ENCODE measurements around the gene LTF. TPM values are rescaled to one million over a fixed set of nuclear protein-coding genes. Genes with fewer than 3 reads are reported as not detected.

Gene LTF
- total RNA-seq (2014; rRNA removed; shearing (Covaris generic)) (3.7 TPM in 1 of 2 replicates, not detected in the other), total RNA-seq (2022) (not detected in 2 replicates), Bru-seq, nascent RNA (percentile 5 among the genes with signal in this experiment), BruChase-seq, experiment 1, labeled RNA remaining after a 6-hour chase (percentile 5 among the genes with signal in this experiment), BruChase-seq, experiment 2, labeled RNA remaining after a 2-hour chase (not detected)
- long read RNA-seq, partial matches to known transcripts, result 0 of 1 reads
- long read RNA-seq, other reads (novel, unspliced or antisense), result 1 of 1 reads

DNA sequence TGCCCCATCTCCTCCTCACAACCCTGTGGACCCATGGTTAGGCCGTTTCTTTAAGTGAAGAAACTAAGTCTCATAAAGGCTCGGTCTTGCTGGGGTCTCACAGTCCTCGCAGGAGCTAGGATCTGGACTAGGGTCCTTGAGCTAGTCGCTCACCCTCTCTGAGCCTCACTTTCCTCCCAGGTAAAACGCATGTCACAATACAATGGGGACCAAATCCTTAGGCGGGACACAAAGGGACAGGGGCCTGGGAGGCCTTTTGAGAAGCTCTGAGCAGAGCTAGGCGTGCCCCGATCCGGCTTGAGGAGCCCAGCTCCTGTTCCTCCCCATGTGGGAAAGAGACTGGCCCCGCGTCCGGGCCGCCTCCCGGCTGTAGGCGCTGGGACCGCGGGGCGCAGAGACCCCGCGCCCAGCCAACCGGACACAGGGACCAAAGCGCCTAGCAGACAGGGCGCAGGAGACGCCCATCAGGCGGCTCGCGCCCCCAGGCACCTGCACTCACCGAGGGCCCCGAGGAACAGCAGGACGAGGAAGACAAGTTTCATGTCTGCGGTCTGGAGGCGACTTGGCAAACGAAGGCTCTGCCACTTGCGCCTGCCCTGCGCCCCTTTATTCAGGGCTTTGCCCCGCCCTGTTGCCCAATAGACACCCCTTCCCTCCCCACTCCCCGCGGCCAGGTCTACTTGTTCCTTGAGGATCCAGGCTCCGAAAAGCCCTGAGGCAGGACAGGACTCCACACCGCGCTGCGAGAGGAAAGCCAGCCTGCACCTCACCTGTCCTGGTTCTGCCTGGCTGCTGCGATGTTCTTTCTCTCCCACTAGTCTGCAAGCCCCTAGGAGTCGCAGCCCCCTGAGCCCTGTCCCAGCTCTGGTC is at the start of gene LTF:
Gene LTF (minus strand): TSS at position 580 of the 870 bp plus-strand sequence. CDS start 38 bp downstream, at position 542.
- ChIA-PET CTCF (ENCODE audit: unreplicated experiment) (no interaction called here), POLR2A (no interaction called here)
- Histone ChIP-seq H3K4me1 (ENCODE audit: insufficient read depth, low read length, poor library complexity, severe bottlenecking) (no peaks in the 10 kb centered on the region), H3K4me3 (ENCODE audit: low read depth, low read length, poor library complexity, severe bottlenecking) (no peak within 1 kb of the TSS), H3K9me3 (ENCODE audit: low read length) (peaks cover 6% of the 10 kb centered on the region; the same call in 1 of the 2 replicates), H3K9me2 (ENCODE audit: insufficient read depth, low read length) (no peaks in the 10 kb centered on the region), H3K36me3 (ENCODE audit: insufficient read depth, low read length) (no peaks in the 10 kb centered on the region), H3K4me2 (ENCODE audit: low read length) (no peak within 1 kb of the TSS), H3K27ac (ENCODE audit: low read depth, low read length, poor library complexity, severe bottlenecking) (no peak within 1 kb of the TSS), H2AFZ (ENCODE audit: low read length) (no peak within 1 kb of the TSS), H3K79me2 (ENCODE audit: insufficient read depth, low read depth, low read length) (no peaks in the 10 kb centered on the region), H4K20me1 (ENCODE audit: insufficient read depth, low read length) (no peaks in the 10 kb centered on the region)
- DNase-seq (ENCODE audit: low spot score), result no peak
- intact Hi-C loops (cut with micrococcal nuclease; ENCODE audit: unreplicated experiment), result no loop called here
- no TSS peak for BruUV-seq (replicated peaks)
- TF ChIP-seq EZH2phosphoT487 (IDR thresholded peaks at IDR 0.05; ENCODE audit: borderline replicate concordance, low read depth, low read length), result no peak

DNA sequence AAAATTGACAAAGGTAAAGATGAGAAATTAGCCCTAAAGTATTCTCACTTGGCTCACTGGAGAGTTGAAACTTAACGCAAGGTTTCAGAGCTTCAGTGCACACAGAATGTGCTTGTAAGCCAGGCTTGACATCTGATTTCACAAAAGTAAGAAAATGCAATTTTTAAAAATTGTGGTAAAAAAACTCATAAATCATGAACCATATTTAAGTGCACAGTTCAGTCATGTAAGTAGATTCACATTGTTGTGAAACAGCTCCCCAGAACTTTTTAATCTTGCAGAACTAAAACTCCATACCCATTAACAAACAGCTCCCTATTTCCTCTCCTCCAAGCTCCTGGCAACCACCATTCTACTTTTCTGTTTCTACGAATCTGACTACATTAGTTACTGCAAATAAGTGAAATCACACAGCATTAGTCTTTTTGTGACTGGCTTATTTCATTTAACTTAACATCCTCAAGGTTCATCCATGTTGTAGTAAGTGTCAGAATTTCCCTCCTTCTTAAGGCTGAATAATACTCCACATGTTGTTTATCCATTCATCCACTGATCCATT is 47.6 kb upstream of the LTF start:
- DNase-seq (ENCODE audit: low spot score), result no peak
- H4K20me1 ChIP-seq (ENCODE audit: insufficient read depth, low read length), result no peaks in the 10 kb centered on the region
- H3K9me2 ChIP-seq (ENCODE audit: insufficient read depth, low read length), result no peaks in the 10 kb centered on the region
- ChIA-PET CTCF (ENCODE audit: unreplicated experiment) (interaction anchor here (0.5 kb wide), 1 partner anchor 756 kb away, joined by 3 read pairs; no protein-coding TSS in a partner anchor), POLR2A (interaction anchor here (0.6 to 2.7 kb wide), 7 partner anchors 9 to 610 kb away, joined by 3 to 10 read pairs (median 4); no protein-coding TSS in a partner anchor)
- H3K27ac ChIP-seq (ENCODE audit: low read depth, low read length, poor library complexity, severe bottlenecking), result no peak overlapping the region
- H3K36me3 ChIP-seq (ENCODE audit: insufficient read depth, low read length), result no peaks in the 10 kb centered on the region
- no peaks in the 10 kb centered on the region for H3K9me3 ChIP-seq (ENCODE audit: low read length)
- no TSS peak for BruUV-seq (replicated peaks)
- no peaks in the 10 kb centered on the region for H3K79me2 ChIP-seq (ENCODE audit: insufficient read depth, low read depth, low read length)
- 0 out of 2 replicates have a peak overlapping the region, but pooled peaks have one; percentile 35 for H2AFZ ChIP-seq (ENCODE audit: low read length)
- peaks cover 6% of the 10 kb centered on the region for H3K4me1 ChIP-seq (ENCODE audit: insufficient read depth, low read length, poor library complexity, severe bottlenecking)
- H3K4me3 ChIP-seq (ENCODE audit: low read depth, low read length, poor library complexity, severe bottlenecking), result no peak overlapping the region
- intact Hi-C loops (cut with micrococcal nuclease; ENCODE audit: unreplicated experiment), result no loop called here
- no peak overlapping the region for H3K4me2 ChIP-seq (ENCODE audit: low read length)
- no peak for TF ChIP-seq EZH2phosphoT487 (IDR thresholded peaks at IDR 0.05; ENCODE audit: borderline replicate concordance, low read depth, low read length)
- TF ChIP-seq, protein P1, sequence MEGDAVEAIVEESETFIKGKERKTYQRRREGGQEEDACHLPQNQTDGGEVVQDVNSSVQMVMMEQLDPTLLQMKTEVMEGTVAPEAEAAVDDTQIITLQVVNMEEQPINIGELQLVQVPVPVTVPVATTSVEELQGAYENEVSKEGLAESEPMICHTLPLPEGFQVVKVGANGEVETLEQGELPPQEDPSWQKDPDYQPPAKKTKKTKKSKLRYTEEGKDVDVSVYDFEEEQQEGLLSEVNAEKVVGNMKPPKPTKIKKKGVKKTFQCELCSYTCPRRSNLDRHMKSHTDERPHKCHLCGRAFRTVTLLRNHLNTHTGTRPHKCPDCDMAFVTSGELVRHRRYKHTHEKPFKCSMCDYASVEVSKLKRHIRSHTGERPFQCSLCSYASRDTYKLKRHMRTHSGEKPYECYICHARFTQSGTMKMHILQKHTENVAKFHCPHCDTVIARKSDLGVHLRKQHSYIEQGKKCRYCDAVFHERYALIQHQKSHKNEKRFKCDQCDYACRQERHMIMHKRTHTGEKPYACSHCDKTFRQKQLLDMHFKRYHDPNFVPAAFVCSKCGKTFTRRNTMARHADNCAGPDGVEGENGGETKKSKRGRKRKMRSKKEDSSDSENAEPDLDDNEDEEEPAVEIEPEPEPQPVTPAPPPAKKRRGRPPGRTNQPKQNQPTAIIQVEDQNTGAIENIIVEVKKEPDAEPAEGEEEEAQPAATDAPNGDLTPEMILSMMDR (conservative IDR thresholded peaks at IDR 0.05; ENCODE audit: low read length), result no peak

DNA sequence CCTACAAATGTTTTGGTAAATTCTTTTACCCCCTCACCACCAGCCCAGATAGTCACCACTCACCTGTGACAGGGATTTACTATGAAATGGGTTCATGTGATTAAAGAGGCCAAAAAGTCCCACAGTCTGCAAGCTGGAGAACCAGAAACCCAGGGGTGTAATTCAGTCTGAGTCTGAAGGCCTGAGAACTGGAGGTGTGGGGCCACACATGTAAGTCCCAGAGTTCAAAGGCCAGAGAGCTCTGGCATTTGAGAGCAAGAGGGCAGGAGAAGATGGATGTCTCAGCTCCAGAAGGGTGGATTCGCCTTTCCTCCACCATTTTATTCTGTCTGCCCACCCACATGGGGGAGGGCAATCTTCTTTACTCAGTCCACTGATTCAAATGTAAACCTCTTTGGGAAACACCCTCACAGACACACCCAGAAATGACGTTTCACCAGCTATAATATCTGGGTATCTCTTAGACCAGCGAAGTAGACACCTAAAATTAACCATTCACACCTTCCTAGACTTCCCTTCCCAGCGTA is 45.0 kb upstream of the LTF start:
- CTCF ChIA-PET (ENCODE audit: unreplicated experiment), result no interaction called here
- H3K9me3 ChIP-seq (ENCODE audit: low read length), result no peaks in the 10 kb centered on the region
- no peaks in the 10 kb centered on the region for H3K36me3 ChIP-seq (ENCODE audit: insufficient read depth, low read length)
- POLR2A ChIA-PET, result interaction anchor here (0.6 to 1.2 kb wide), 4 partner anchors 17 to 287 kb away, joined by 3 read pairs; no protein-coding TSS in a partner anchor
- DNase-seq (ENCODE audit: low spot score), result no peak
- H3K4me1 ChIP-seq (ENCODE audit: insufficient read depth, low read length, poor library complexity, severe bottlenecking), result peaks cover 6% of the 10 kb centered on the region
- TF ChIP-seq, protein P1 (conservative IDR thresholded peaks at IDR 0.05; ENCODE audit: low read length), result no peak
- TF ChIP-seq EZH2phosphoT487 (IDR thresholded peaks at IDR 0.05; ENCODE audit: borderline replicate concordance, low read depth, low read length), result no peak
- no peaks in the 10 kb centered on the region for H3K9me2 ChIP-seq (ENCODE audit: insufficient read depth, low read length)
- intact Hi-C loops (cut with micrococcal nuclease; ENCODE audit: unreplicated experiment), result no loop called here
- H3K27ac ChIP-seq (ENCODE audit: low read depth, low read length, poor library complexity, severe bottlenecking), result no peak overlapping the region
- H4K20me1 ChIP-seq (ENCODE audit: insufficient read depth, low read length), result no peaks in the 10 kb centered on the region
- H3K79me2 ChIP-seq (ENCODE audit: insufficient read depth, low read depth, low read length), result no peaks in the 10 kb centered on the region
- H3K4me2 ChIP-seq (ENCODE audit: low read length), result no peak overlapping the region
- peak overlapping the region; percentile 40 for H2AFZ ChIP-seq (ENCODE audit: low read length)
- BruUV-seq (replicated peaks), result no TSS peak
- H3K4me3 ChIP-seq (ENCODE audit: low read depth, low read length, poor library complexity, severe bottlenecking), result no peak overlapping the region
